GM18867 (cell line): ENCODE data around the gene ARID1B.
A peak's percentile ranks its signal among the peaks of the same experiment; 100 is the strongest.

Source experiments
- ATAC-seq: cut with Tn5 transposase; IDR thresholded peaks from one replicate; pipeline ENCODE4 v1.9.1; 2021; ENCODE audit warnings: mild to moderate bottlenecking, moderate library complexity; ENCODE audit not compliant: unreplicated experiment

ARID1B gene

DNA sequence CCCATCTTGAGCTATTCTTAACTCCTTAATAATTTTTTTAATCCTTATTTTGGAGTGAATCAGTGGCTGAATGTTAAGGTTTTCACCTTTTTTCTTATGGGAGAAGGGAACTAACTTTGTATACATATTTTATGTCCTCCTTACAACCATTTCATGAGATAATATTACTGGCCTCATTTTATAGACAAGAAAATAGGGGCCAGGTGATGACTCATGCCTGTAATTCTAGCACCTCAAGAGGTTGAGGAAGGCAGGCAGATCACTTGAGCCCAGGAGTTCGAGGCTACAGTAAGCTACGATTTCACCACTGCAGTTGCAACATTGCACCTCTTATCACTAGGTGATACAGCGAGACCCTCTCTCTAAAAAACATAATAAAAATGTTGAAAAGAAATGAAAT is 417.5 kb downstream of the ARID1B start:
- no peak for ATAC-seq

DNA sequence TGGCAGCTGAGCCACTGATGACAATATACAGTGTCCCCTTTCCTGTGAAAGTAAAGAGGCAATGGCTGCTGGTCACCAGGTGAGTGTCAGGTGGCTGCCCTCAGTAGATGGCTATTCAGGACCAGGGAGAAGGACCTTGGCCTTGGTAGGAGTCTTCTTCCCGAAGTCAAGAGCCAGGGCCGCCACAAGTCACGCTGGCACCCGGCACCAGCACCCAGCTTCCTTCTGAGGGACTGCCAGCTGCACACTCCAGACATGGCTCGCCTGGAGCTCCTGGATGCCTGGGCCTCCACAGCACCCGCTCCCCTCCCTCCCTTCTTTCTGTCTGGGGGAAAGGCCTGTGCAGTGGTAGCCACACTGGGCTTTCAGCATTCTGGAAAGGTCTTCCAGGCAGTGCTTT is 419.2 kb downstream of the ARID1B start:
- ATAC-seq = no peak

DNA sequence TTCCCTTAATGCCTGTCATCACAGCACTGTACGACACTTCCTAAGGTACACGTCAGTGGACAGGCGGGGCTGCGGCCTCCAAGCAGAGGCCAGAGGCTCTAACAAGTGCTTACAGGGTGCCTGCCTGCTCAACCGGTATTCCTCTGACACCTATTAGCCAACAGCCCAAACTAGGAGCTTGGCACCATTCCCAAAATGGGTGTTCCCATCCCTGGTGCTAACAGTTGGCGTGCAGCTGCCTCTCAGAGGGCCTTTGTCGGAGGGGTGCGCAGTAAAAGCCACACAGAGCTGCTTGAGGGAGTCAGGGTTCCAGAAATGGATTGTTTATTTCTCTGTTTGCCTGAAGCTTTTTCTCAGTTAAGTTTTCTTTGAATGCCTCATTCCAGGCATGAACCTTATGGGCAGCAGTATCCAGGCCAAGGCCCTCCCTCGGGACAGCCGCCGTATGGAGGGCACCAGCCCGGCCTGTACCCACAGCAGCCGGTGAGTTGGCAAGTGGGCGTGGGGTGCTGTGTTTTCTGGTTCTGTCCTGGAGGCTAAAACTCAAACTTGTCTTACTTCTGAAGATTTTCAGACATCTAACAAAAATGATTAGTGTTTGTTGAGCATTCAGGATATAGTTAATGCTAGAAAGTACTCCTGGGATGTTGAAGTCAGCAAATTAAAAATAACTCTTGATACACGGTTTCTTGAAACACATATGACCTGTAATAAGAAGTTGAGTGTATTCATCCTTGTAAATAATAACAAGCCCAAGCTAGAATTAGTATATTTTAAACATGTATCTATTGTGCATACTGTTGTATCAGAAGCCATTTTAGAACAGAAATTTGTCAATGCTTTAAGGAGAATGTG is 421.5 kb downstream of the ARID1B start:
- ATAC-seq = no peak

DNA sequence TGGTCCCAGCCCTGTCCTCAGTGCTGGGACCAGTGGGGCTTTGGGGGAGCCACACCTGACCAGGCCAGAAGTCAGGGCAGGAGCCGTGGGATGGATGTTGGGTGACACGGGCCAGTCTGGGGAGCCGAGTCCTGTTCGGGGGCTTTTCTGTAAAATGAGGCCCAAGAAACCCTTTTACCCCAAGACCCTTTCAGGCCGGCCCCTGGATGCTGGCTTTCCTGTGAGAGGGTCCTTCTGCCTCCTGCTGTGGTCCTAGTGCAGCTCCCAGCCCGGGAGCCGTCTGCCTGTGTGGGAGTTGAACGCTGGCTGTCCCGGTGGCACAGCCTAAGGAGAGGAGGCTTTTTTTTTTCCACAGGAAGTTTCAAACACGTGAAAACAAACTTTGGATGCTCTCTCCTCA is 422.9 kb downstream of the ARID1B start:
- no peak for ATAC-seq

DNA sequence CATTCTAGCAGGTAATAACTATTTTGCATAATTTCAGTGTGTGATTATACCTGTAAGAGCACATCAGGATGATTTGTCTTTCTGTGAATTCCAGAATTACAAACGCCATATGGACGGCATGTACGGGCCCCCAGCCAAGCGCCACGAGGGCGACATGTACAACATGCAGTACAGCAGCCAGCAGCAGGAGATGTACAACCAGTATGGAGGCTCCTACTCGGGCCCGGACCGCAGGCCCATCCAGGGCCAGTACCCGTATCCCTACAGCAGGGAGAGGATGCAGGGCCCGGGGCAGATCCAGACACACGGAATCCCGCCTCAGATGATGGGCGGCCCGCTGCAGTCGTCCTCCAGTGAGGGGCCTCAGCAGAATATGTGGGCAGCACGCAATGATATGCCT is 423.4 kb downstream of the ARID1B start:
- no peak for ATAC-seq

DNA sequence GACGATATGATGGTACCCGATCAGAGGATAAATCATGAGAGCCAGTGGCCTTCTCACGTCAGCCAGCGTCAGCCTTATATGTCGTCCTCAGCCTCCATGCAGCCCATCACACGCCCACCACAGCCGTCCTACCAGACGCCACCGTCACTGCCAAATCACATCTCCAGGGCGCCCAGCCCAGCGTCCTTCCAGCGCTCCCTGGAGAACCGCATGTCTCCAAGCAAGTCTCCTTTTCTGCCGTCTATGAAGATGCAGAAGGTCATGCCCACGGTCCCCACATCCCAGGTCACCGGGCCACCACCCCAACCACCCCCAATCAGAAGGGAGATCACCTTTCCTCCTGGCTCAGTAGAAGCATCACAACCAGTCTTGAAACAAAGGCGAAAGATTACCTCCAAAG is 423.9 kb downstream of the ARID1B start:
- no peak for ATAC-seq

DNA sequence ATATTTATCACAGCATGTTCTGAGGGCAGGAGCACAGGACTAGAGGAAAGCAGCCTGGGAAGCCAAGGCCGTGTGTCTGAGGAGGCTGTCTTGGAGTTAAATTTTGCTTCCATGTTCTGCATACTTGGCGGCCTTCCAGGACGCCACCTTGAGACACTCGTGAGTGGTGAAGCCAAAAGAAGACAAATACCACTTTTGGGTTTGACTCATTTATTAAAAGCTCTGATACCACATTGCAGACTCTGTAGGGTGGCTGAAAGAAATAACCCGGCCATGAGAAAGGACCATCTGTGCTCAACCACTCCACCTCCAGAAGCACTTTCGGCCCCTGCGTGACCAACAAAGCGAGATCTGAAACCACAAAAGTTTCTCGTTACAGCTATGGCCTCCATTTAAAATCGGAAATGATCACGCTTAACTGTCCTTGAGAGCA is 426.1 kb downstream of the ARID1B start:
- peak; percentile 98 for ATAC-seq

DNA sequence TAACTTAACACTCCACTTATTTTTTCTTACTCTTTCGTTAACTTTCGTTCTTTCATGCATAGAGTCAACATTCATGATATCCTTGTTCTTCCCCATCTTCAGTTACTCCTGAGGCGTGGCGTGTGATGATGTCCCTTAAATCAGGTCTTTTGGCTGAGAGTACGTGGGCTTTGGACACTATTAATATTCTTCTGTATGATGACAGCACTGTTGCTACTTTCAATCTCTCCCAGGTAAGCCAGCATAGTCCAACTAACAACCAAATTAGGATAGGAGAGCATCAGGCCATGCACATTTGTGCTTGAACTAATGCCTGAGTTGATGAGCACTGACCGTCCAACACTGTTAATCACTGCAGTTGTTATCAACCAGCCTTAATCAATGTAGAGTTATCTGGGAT is 426.6 kb downstream of the ARID1B start:
- ATAC-seq = peak; percentile 29

DNA sequence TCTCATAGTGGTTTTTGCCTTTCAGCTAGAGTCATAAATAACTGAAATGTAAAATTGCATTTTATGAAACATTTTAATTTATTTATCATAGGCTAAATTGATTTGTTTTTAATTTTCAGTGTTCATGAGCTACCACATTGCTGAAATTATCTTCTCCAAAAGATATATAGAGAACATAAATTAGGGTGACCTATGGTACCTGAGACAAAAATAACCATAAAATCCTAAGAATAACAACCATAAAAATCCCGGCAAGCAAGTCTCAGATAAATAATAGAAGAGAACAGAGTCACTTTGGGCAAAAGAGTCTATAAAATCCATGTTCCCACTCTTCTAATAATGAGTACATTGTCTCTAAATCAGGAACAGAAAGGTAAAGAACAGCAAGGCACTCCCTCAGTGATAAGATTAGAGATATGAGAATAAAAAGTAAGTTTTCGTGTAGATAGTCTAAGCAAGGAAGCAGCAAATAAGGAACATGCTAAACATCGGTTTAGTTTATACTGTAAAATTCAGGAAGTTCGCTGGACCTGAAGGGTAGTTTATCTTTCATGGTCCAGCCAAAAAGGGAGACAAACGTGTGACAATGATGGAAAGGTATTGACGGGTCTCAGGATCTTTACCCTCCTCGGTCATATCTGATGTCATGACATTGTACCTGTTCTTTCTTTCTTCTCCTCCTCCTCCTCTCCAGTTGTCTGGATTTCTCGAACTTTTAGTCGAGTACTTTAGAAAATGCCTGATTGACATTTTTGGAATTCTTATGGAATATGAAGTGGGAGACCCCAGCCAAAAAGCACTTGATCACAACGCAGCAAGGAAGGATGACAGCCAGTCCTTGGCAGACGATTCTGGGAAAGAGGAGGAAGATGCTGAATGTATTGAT is 428.5 kb downstream of the ARID1B start:
- ATAC-seq = no peak

DNA sequence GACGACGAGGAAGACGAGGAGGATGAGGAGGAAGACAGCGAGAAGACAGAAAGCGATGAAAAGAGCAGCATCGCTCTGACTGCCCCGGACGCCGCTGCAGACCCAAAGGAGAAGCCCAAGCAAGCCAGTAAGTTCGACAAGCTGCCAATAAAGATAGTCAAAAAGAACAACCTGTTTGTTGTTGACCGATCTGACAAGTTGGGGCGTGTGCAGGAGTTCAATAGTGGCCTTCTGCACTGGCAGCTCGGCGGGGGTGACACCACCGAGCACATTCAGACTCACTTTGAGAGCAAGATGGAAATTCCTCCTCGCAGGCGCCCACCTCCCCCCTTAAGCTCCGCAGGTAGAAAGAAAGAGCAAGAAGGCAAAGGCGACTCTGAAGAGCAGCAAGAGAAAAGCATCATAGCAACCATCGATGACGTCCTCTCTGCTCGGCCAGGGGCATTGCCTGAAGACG is 429.2 kb downstream of the ARID1B start:
- no peak for ATAC-seq

DNA sequence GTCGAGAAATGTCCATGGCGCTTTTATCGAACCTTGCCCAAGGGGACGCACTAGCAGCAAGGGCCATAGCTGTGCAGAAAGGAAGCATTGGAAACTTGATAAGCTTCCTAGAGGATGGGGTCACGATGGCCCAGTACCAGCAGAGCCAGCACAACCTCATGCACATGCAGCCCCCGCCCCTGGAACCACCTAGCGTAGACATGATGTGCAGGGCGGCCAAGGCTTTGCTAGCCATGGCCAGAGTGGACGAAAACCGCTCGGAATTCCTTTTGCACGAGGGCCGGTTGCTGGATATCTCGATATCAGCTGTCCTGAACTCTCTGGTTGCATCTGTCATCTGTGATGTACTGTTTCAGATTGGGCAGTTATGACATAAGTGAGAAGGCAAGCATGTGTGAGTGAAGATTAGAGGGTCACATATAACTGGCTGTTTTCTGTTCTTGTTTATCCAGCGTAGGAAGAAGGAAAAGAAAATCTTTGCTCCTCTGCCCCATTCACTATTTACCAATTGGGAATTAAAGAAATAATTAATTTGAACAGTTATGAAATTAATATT is 430.4 kb downstream of the ARID1B start:
- ATAC-seq = no peak

DNA sequence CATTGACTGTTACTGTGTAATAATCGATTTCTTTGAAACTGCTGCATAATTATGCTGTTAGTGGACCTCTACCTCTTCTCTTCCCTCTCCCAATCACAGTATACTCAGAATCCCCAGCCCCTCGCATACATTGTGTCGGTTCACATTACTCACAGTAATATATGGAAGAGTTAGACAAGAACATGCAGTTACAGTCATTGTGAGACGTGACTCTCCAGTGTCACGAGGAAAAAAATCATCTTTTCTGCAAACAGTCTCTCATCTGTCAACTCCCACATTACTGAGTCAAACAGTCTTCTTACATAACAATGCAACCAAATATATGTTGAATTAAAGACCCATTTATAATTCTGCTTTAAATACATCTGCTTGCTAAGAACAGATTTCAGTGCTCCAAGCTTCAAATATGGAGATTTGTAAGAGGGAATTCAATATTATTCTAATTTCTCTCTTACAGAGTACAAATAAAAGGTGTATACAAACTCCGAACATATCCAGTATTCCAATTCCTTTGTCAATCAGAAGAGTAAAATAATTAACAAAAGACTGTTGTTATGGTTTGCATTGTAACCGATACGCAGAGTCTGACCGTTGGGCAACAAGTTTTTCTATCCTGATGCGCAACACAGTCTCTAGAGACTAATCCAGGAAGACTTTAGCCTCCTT is 432.8 kb downstream of the ARID1B start:
- ATAC-seq = no peak

DNA sequence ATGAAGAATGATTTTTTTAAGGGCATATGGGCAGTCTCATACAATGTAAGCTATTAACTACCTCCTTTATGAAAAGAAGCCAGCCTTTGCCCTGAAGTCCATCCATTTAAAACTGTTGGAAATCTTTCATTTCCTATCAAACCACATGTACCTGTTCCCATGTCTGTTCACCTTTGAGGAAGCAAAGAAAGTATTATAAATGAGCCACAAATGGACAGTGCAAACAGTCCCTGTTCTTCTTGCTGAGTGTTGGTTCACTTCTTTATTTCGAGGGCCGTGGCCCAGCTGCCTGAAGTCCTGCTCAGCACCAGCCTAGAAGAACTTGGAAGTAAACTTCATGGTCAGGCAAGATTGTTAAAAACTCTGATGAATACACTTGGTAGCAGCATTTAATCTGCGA is 433.8 kb downstream of the ARID1B start:
- no peak for ATAC-seq

DNA sequence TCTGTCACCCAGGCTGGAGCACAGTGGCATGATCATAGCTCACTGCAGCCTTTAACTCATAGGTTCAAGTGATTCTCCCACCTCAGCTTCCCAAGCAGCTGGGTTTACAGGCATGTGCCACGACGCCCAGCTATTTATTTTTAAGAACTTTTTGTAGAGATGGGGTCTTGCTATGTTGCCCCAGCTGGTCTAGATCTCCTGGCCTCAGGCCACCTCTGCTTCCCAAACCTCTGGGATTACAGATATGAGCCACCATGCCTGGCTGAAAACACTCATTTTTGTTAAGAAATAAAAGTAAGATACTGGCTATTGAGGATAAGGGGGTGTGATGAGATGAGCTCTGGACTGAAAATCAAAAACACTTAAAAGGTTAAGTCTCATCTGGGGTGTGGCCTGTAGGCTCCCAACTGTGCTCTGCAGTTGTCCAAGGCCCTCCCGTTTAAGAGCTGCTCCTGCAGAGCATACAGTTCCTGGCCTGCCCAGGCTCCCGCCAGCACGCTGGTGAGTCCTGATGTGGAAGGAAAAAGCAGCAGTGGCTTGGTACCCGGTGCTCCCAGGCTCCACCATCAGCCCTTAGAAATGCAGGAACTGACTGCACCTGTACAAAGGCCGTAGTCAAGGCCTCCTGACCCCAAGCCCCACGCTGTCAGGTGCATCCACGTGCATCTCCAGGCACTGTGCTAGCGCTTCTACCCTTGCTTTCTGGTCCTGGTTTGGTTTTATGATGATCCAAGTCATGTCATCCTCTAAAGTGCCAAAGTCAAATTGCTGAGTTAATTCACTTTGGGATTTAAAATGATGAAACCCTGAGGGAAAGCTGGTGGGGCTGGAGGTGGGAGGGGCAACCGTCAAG is 434.7 kb downstream of the ARID1B start:
- ATAC-seq = no peak

DNA sequence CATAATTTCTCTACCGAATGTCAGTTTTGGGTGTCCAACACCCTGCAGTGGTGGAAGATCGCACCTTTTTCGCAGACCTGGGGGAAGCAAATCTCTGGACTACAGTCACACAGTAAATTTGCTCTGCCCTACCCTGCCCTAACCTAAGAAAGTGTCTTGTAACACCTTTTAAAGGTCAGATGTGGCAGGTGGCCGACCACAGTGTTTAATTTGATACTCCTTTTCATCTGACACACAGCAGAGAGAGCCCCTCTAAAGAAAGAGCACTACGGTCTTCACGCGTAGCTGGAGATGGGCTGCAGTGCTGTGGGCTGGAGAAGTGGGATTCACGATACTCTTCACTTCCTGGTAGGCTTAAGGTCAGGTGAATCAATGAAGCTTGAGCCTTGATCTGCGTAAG is 436.2 kb downstream of the ARID1B start:
- no peak for ATAC-seq

DNA sequence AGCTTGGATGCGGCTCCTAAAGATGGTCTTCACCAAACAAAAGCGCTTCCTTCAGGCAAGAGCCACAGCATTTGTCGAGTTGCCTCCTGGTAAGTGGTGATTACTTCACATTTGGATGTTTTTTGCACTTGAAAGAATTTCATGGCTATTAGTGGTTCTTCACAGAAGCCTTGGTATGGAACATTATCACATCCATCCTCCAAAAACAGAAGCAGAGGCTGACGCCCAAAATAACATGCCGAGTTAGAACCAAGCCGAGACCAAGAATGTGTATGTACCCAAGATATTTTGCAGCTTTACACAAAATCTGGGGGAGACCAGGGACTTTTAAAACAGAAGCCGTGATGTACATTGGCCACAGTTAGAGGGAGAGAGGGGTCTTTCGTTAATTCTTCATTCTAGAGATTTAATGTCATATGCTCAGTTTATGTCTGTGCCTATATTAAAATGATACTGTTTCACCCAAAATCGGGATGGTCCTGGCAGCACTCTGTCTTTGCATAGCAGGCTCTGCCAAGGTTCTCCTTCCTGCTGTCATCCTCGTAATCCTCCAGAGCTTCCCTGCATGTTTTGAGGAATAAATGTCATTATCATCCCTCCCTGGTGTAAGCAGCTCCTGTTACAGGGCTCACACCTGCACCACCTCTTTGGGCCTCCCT is 436.9 kb downstream of the ARID1B start:
- no peak for ATAC-seq

DNA sequence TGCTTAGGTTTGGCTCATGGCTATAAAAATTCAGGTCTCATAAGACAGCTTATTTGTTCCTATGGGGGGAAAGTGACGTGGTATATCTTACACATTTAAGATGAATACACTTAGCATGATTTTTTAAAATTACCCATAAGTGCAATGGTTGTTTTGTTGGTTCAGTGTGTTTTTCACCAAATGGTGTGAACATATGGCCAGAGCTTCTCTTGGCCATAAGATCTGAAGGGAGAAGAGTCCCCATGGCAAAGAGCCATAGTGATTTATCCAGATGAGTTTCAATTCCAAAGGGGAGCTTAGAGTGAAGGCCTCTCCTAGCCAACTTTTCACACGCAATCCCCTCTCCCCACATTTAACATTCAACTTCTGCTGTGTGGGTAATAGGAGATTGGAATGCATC is 438.5 kb downstream of the ARID1B start:
- no peak for ATAC-seq

DNA sequence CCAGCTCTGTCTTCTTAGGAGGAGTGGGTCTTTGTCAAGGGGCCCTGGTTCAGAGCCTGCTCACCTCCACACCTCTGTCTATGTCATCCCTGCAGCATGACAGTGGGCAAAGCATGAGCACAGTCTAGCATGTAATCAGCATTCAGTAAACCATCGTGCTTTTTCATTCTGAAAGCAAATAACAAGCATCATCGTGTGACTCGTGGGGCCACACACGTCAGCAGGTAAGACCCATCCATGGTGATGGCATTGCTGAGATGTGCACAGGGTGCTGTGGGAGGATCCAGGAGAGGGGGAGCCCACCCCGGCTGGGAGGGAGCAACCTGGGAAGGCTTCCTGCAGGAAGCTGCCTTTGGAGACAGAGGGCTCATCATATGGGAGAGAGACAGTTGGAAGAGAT is 439.4 kb downstream of the ARID1B start:
- ATAC-seq = no peak

DNA sequence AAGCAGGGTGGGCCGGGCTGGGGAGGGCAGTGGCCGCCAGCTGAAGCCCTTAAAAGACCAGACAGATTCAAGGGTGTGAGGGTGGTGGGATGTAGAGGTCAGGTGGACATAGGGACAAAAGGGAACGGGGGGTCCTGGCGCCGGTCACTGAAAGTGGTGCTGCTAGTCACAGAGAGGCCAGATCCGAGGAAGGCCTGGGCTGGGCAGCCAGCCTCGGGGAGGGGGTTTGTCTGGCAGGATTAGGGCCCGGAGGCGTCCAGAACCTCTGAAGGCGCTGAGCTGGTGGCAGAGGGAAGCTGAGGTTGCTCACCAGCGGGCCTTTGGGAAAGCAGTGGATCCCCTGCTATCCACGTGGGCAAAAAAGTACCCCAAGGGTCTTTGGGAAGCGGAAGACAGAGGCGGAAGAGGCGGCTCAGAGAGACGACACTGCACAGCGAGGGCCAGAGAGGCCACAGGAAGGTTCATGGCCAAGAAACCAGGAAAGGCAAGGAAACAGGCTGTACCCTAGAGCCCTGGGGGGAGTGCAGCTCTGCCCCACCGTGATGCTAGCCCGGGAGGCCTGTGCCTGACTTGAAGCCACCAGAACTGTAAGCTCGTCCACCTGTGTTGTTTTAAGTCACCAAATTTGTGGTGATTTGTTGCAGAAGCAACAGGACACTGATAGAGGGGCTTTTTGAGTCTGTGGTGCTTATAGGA is 440.2 kb downstream of the ARID1B start:
- no peak for ATAC-seq
